Kidney (tissue), 14 donors: ENCODE data around the gene DCTN2. TPM values are rescaled to one million over a fixed set of nuclear protein-coding genes. Genes with fewer than 3 reads are reported as not detected.

Experiments
- DNase-seq, 5 donors: peaks; one replicate each; pipeline ENCODE4 v3.0.0-alpha.2; 2013 to 2020
- FAIRE-seq: peaks from 2 replicates; lab custom pipeline; 2012; peaks lifted over from hg19 to GRCh38; lab: Jason Lieb, UNC
- H3K27ac ChIP-seq, 2 donors: one replicate each; pipeline ENCODE4 v1.7.0; 2013; ENCODE audit warnings: low read depth in 2 of 2, low read length in 2 of 2, inconsistent platforms in 1 of 2
- H3K27me3 ChIP-seq: one replicate; pipeline ENCODE4 v1.7.1; 2013; ENCODE audit warnings: low read length, inconsistent platforms; ENCODE audit not compliant: control insufficient read depth, insufficient read depth
- H3K36me3 ChIP-seq, 3 donors: one replicate each; pipeline versions ENCODE4 v1.7.0 to v1.7.1; 2013; ENCODE audit warnings: low read length in 3 of 3, control low read depth in 1 of 3, inconsistent platforms in 1 of 3; ENCODE audit not compliant: insufficient read depth in 3 of 3, control insufficient read depth in 2 of 3
- H3K4me1 ChIP-seq, 3 donors: one replicate each; pipeline versions ENCODE4 v1.7.0 to v1.7.1; 2013; ENCODE audit warnings: low read length in 3 of 3, inconsistent platforms in 1 of 3, low read depth in 1 of 3; ENCODE audit not compliant: control insufficient read depth in 2 of 3, insufficient read depth in 2 of 3
- H3K4me3 ChIP-seq, 3 donors: one replicate each; pipeline versions ENCODE4 v1.7.0 to v1.8.1; 2013; ENCODE audit warnings: low read length in 3 of 3, control low read depth in 1 of 3, inconsistent platforms in 1 of 3
- H3K9ac ChIP-seq, 3 donors: one replicate each; pipeline versions ENCODE4 v1.7.0 to v1.7.1; 2013; ENCODE audit warnings: low read length in 3 of 3, control low read depth in 1 of 3, inconsistent platforms in 1 of 3
- H3K9me3 ChIP-seq, 3 donors: one replicate each; pipeline versions ENCODE4 v1.7.0 to v1.7.1; 2013; ENCODE audit warnings: low read length in 3 of 3, control low read depth in 1 of 3, inconsistent platforms in 1 of 3; ENCODE audit not compliant: control insufficient read depth in 2 of 3, insufficient read depth in 1 of 3
- CTCF ChIP-seq: IDR thresholded peaks from 3 replicates; pipeline ENCODE4 v1.5.1; 2012; ENCODE audit warnings: mild to moderate bottlenecking, moderate library complexity, borderline replicate concordance; ENCODE audit not compliant: insufficient read depth; ENCODE audit errors: extremely low read depth
- intact Hi-C: fragments of 100-400 bp; cut with DNase I; formaldehyde crosslinking; loops from one replicate; pipeline ENCODE4 v1.11.1; 2022
- polyA plus RNA-seq: library from polyadenylated mRNA; stranded (reverse); fragments of 350-450 nt; fragmentation: Illumina TruSeq; extraction: RNeasy Lipid Tissue Mini Kit (QIAGEN cat#74804); gene quantifications from one replicate; pipeline ENCODE4 v1.2.3, GENCODE V29; 2014; ENCODE audit warnings: low read depth, low replicate concordance; ENCODE audit not compliant: insufficient read depth
- total RNA-seq: library from RNA; stranded (reverse); fragmentation: NEBNext Ultra II Directional; extraction: Animal tissue kit (Norgen Biotek cat#: 25700); gene quantifications from one replicate; pipeline ENCODE4 v1.2.1, GENCODE V29; 2021
- donor health status: control.
- donor health status: control.
- donor health status: control.
- donor health status: control.
- donor health status: control.
- donor health status: DM: yes; HTN: yes; CAD: no.
- donor health status: Normal renal cell carcinoma (clear cell type).

DCTN2 gene
- total and polyA plus RNA-seq, 2 donors from 2014 or later = 110 to 133 TPM

GRCh38 chr12:57583008-57583831, 36.2 kb upstream of the DCTN2 start:
- DNase-seq (peak in 4 of 5 donors; percentile 76 to 90 (median 84)), FAIRE-seq (no peak)
- H3K27me3 ChIP-seq = no peaks in the 10 kb centered on the region
- H3K36me3 ChIP-seq = no peaks in the 10 kb centered on the region
- no peak overlapping the region for H3K9ac ChIP-seq
- peak; percentile 98 for TF ChIP-seq CTCF
- H3K27ac ChIP-seq = no peak overlapping the region
- no peaks in the 10 kb centered on the region for H3K4me1 ChIP-seq
- no peak overlapping the region for H3K4me3 ChIP-seq
- H3K9me3 ChIP-seq = no peaks in the 10 kb centered on the region
- intact Hi-C loops = loop anchor here (5.0 kb wide), 1 partner anchor 39 kb away; no protein-coding TSS in a partner anchor

- Histone ChIP-seq H3K9ac (no peak overlapping the region), H3K27ac (no peak overlapping the region), H3K4me1 (no peaks in the 10 kb centered on the region), H3K36me3 (no peaks in the 10 kb centered on the region), H3K4me3 (no peak overlapping the region), H3K27me3 (no peaks in the 10 kb centered on the region), H3K9me3 (no peaks in the 10 kb centered on the region)
- TF ChIP-seq CTCF = no peak
- FAIRE-seq (no peak), DNase-seq (no peak)
- intact Hi-C loops = loop anchor here (5.0 kb wide), 1 partner anchor 40 kb away; no protein-coding TSS in a partner anchor
Measured at GRCh38 chr12:57582440-57582839, 35.4 kb upstream of the DCTN2 start.

- Histone ChIP-seq H3K4me3 (no peak overlapping the region), H3K4me1 (no peaks in the 10 kb centered on the region), H3K27ac (no peak overlapping the region), H3K9me3 (no peaks in the 10 kb centered on the region), H3K27me3 (no peaks in the 10 kb centered on the region), H3K9ac (no peak overlapping the region), H3K36me3 (no peaks in the 10 kb centered on the region)
- FAIRE-seq = no peak
- no peak for TF ChIP-seq CTCF
- no peak for DNase-seq
- intact Hi-C loops = loop anchor here (5.0 kb wide), 1 partner anchor 40 kb away; no protein-coding TSS in a partner anchor
Measured at GRCh38 chr12:57581802-57582201, 34.8 kb upstream of the DCTN2 start.
